ENCODE data around the gene VPREB3. TPM values are rescaled to one million over a fixed set of nuclear protein-coding genes. Genes with fewer than 3 reads are reported as not detected.
"Not testable (repeated sequence)": the region's sequence is repeated elsewhere in the genome, so short reads cannot be mapped to it uniquely, and the experiment has no call there.

VPREB3 gene
- total RNA-seq, 1 donor from 2014 or later: not detected

- Mint-ChIP-seq H3K27ac (ENCODE audit: unreplicated experiment) (no peak overlapping the region), H3K36me3 (ENCODE audit: unreplicated experiment) (peaks cover 12% of the 10 kb centered on the region), H3K4me3 (ENCODE audit: unreplicated experiment) (no peak overlapping the region), H3K4me1 (ENCODE audit: low read depth, unreplicated experiment) (no peaks in the 10 kb centered on the region), H3K9me3 (ENCODE audit: unreplicated experiment) (peaks cover 8% of the 10 kb centered on the region), H3K27me3 (ENCODE audit: unreplicated experiment) (peaks cover 3% of the 10 kb centered on the region)
- no peak for TF ChIP-seq CTCF (IDR thresholded peaks at IDR 0.05; ENCODE audit: partially characterized antibody, unreplicated experiment)
- no peak for DNase-seq
Observed at GRCh38 chr22:23743303-23743705, 10.9 kb downstream of the VPREB3 start.

- no peak for TF ChIP-seq CTCF (IDR thresholded peaks at IDR 0.05; ENCODE audit: partially characterized antibody, unreplicated experiment)
- peaks cover 3% of the 10 kb centered on the region for H3K27me3 Mint-ChIP-seq (ENCODE audit: unreplicated experiment)
- H3K36me3 Mint-ChIP-seq (ENCODE audit: unreplicated experiment): peaks cover 12% of the 10 kb centered on the region
- DNase-seq: no peak
- no peak overlapping the region for H3K4me3 Mint-ChIP-seq (ENCODE audit: unreplicated experiment)
- no peaks in the 10 kb centered on the region for H3K4me1 Mint-ChIP-seq (ENCODE audit: low read depth, unreplicated experiment)
- H3K27ac Mint-ChIP-seq (ENCODE audit: unreplicated experiment): no peak overlapping the region
- H3K9me3 Mint-ChIP-seq (ENCODE audit: unreplicated experiment): peaks cover 8% of the 10 kb centered on the region
Observed at GRCh38 chr22:23742505-23743264, 11.5 kb downstream of the VPREB3 start.

GRCh38 chr22:23737696-23738095 is 16.5 kb downstream of the VPREB3 start:
- Mint-ChIP-seq H3K9me3 (ENCODE audit: unreplicated experiment) (peaks cover 5% of the 10 kb centered on the region), H3K36me3 (ENCODE audit: unreplicated experiment) (no peaks in the 10 kb centered on the region), H3K4me1 (ENCODE audit: low read depth, unreplicated experiment) (no peaks in the 10 kb centered on the region), H3K27me3 (ENCODE audit: unreplicated experiment) (peaks cover 3% of the 10 kb centered on the region), H3K4me3 (ENCODE audit: unreplicated experiment) (no peak overlapping the region), H3K27ac (ENCODE audit: unreplicated experiment) (no peak overlapping the region)
- DNase-seq: no peak
- TF ChIP-seq CTCF (IDR thresholded peaks at IDR 0.05; ENCODE audit: partially characterized antibody, unreplicated experiment): no peak

GRCh38 chr22:23728108-23728507 is 26.1 kb downstream of the VPREB3 start:
- not testable (repeated sequence) for H3K9me3 Mint-ChIP-seq (ENCODE audit: unreplicated experiment); H3K27ac Mint-ChIP-seq (ENCODE audit: unreplicated experiment); DNase-seq; H3K36me3 Mint-ChIP-seq (ENCODE audit: unreplicated experiment); H3K27me3 Mint-ChIP-seq (ENCODE audit: unreplicated experiment); H3K4me1 Mint-ChIP-seq (ENCODE audit: low read depth, unreplicated experiment); H3K4me3 Mint-ChIP-seq (ENCODE audit: unreplicated experiment)

- no peak for DNase-seq
- Mint-ChIP-seq H3K4me3 (ENCODE audit: unreplicated experiment) (no peak overlapping the region), H3K4me1 (ENCODE audit: low read depth, unreplicated experiment) (no peaks in the 10 kb centered on the region), H3K27ac (ENCODE audit: unreplicated experiment) (no peak overlapping the region), H3K9me3 (ENCODE audit: unreplicated experiment) (peaks cover 3% of the 10 kb centered on the region), H3K27me3 (ENCODE audit: unreplicated experiment) (no peaks in the 10 kb centered on the region), H3K36me3 (ENCODE audit: unreplicated experiment) (no peaks in the 10 kb centered on the region)
- TF ChIP-seq CTCF (IDR thresholded peaks at IDR 0.05; ENCODE audit: partially characterized antibody, unreplicated experiment): no peak
Observed at GRCh38 chr22:23722724-23723123, 31.5 kb downstream of the VPREB3 start.

Measured in glutamatergic neuron (in vitro differentiated cells).